Epidermal melanocyte (primary cell): ENCODE results near the gene ZNF18.
"Not testable (repeated sequence)": the region's sequence is repeated elsewhere in the genome, so short reads cannot be mapped to it uniquely, and the experiment has no call there.

Experiments used
- DNase-seq: peaks from one replicate; pipeline ENCODE4 v3.0.0; 2011; ENCODE audit warnings: low spot score; ENCODE audit not compliant: insufficient read length

The ZNF18 gene

DNA sequence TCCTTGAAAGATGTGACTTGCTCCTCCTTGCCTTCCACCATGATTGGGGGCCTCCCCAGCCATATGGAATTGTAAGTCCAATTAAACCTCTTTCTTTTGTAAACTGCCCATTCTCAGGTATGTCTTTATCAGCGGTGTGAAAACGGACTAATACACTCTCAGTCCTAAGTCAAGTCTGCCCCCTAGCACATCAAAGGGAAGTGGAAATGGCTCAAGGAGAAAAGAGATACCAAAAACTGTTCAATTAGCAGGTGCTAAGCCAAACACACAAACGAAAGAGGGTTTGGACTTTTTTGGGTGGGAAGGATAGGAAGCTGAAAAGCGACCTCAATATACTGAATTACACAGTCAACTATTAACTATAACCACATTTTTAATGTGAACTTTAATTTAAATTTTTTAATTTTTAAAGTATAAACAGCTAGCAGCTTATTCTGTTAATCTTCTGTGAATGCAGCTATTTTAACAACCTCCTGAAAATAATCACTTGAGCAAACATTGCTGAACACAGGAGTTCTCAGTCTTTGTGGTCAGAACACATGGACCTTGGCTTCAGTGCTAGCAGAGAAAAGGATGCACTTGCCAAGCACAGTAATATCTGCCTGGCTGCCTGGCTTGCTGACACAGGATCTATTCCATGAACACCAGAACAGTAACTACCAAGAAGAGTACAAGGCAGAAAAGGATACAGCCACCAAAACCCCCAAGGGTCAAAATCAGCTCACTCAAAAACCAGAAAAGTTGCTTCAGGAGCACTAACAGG lies 10.9 kb downstream of the ZNF18 start:
- DNase-seq: no peak

DNA sequence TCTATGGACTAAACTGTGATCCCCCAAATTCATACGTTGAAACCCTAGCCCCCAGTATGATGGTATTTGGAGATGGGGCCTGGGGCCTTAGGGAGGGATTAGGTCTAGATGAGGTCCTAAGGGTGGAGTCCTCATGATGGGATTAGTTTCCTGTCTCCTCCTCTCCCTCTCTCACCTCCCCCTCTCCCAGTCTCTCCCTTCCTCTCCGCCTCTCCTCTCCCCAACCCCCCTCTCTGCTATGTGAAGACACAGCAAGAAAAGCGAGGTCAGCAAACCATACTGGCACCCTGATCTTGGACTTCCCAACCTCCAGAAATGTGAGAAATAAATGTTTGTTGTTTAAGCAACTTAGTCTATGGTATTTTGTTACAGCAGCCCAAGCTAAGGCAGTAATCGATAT lies 15.4 kb downstream of the ZNF18 start:
- no peak for DNase-seq

GRCh38 chr17:11980813-11981212 lies 16.5 kb downstream of the ZNF18 start:
- no peak for DNase-seq

DNA sequence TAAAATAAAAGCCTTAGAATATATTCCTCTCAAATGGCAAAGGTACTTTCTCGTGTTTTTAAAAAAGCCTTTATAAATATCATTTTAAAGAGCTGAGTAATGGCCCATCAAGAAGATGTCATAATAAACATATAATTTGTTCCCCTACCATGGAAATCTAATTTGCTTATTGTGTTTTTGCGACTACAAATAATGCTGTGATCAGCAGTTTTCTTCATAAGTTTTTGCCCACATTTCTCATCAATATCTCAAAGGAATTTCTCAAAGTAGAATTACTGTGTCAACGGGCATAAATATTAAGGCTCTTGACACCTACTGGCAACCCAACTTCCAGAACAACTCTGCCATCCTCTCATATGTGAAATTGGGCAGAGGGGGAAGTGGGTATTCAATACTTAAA lies 17.5 kb downstream of the ZNF18 start:
- DNase-seq: no peak

DNA sequence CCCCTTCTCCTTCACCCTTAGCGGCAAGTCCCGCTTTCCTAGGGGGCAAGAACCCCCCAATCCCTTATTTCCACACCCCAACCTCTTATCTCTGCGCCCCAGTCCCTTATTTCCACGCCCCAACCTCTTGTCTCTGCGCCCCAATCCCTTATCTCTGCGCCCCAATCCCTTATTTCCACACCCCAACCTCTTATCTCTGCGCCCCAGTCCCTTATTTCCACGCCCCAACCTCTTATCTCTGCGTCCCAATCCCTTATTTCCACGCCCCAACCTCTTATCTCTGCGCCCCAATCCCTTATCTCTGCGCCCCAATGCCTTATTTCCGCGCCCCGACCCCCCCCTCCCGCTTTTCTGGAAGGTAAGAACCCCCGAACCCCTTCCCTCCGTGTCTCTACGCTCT lies 24.5 kb downstream of the ZNF18 start:
- DNase-seq: not testable (repeated sequence)

DNA sequence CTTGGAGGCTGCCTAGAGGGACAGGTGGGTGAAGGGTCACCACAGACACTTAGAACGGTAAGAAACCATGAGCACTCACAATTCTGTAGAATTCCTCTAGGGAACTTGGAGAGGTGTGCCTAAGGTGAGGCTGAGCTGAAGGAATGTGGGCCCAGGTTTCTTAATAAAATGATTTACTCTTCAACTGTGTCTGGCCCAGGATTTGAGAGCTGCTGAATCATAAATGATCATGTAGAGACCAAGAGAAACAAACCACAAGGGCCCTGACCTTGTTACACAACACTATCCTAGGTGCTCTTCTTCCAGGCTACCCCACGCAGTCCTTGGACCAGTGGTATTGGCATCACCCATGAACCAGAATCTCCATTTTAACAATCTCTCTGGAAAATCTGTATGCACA lies 27.7 kb downstream of the ZNF18 start:
- DNase-seq: no peak

- no peak for DNase-seq
Measured at GRCh38 chr17:11954936-11955335, 42.3 kb downstream of the ZNF18 start.

DNA sequence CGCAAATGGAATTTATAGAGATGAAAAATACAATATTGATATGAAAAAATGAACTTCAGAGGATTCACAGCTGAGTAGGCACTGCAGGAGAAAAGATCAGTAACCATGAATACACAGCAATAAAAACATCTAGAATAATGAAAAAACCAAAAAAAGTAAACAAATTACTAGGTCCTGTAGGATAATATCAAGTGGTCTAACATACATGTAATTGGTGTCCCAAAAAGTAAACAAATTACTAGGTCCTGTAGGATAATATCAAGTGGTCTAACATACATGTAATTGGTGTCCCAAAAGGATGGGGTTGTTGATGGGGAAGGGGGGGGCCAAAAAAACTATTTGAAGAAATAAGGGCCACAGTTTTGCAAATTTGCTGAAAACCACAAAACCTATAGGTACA lies 43.4 kb downstream of the ZNF18 start:
- DNase-seq: no peak

- no peak for DNase-seq
Measured at GRCh38 chr17:11952610-11953009, 44.7 kb downstream of the ZNF18 start.

DNA sequence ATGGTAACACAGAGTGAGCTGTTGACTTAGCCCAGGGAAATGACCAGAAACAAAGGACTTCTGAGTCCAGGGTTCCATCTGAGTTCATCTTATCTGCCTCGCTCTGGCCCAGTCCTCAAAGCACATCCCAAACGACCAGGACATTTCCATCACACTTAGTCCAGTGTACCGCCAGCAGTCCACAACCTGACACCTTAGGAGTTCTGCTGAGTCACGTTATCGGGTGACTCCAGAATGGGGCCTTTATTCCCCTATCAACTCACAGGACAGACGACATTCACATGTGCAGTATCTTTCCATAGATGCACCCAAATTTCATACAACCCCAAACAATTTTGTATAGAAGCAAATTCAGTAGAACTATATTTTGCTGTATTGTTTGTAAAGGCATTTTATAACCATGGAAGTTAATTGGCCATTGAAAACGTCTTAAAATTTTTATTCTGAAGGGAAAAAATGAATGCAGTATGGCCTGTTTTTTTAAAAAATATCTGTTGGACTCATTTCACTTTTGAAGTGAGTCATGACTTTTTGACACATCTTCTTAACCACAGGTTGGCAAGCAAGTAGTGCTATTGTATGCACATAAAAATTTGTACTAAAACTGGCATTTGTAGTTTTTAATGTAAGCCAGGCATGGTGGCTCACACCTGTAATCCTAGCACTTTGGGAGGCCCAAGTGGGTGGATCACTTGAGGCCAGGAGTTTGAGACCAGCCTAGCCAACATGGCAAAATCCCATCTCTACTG lies 46.3 kb downstream of the ZNF18 start:
- DNase-seq: no peak

DNA sequence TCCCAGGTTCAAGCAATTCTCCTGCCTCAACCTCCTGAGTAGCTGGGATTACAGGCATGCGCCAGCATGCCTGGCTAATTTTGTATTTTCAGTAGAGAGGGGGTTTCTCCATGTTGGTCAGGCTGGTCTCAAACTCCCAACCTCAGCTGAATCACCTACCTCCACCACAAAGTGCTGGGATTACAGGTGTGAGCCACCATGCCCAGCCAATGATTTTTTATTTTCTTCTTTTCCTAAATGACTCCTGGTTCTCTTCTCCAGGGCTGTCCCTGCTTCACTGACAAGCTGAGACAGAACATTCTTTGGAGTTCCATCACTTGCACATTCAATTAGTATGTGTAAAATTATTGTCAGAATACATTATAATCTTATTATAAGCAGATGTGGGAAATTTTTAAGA lies 47.7 kb downstream of the ZNF18 start:
- DNase-seq: not testable (repeated sequence)

DNA sequence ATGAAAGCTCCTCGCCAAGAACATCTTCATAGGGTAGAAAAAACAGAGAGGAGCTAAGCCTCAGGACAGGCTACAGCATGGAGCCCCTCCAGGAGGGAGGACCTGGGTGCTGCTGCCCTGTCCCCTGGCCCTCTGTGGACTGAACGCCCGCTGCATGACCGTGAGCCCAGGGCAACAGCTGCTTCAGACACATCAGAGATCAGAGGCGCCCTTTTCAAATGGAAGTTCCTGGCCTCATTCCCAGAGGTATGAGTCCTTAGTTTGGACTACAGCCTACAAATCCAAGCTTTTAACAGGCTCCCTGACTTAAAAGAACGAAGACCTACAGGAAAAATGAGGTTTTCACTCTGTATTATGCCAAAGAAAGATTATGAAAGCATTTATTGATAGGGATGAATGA lies 48.5 kb downstream of the ZNF18 start:
- no peak for DNase-seq

GRCh38 chr17:11944587-11944986 lies 52.7 kb downstream of the ZNF18 start:
- no peak for DNase-seq

DNA sequence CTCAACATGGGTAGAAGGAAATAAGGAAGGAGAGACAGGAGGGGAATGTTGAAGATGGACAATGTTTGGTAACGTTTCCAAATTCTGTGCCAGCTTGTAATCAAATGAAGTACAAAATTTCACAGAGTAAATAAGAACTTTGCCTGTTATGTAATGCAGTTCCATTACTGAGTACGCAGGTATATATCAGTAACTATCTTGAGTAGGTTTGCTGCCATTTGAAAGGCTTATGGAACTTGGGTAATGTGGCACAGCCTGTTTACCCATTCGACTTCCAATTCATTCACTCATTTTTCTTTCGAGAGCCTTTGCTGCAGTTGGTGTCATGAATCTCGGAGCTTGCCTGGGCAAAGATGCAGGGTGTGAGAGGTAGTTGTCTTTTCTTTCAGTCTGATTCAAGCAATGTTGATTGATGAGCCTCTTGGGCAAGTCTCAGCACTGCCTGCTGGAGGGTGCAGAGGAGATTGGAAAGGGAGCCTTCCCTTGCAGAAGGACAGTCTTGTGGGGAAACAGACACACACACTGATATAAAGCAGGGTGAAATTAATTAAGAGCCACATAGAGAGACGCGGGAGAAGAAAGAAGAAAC lies 53.4 kb downstream of the ZNF18 start:
- no peak for DNase-seq

DNA sequence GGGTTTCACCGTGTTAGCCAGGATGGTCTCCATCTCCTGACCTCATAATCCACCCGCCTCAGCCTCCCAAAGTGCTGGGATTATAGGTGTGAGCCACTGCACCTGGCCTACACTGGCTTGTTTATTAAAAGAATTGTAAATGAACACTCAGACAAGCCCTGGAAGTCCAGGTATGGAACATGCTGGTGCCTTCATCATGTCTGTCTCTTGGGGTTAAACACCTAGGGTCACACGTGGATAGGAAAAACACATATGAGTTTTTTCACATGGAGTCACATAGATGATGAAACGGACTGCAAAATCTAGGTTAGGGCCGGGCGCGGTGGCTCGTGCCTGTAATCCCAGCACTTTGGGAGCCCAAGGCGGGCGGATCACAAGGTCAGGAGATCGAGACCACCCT lies 54.2 kb downstream of the ZNF18 start:
- not testable (repeated sequence) for DNase-seq

- no peak for DNase-seq
Measured at GRCh38 chr17:11940904-11941303, 56.4 kb downstream of the ZNF18 start.

- no peak for DNase-seq
Measured at GRCh38 chr17:11935734-11936406, 61.4 kb downstream of the ZNF18 start.

GRCh38 chr17:11932337-11932898 lies 64.9 kb downstream of the ZNF18 start:
- DNase-seq: no peak

- no peak for DNase-seq
Measured at GRCh38 chr17:11928436-11928835, 68.8 kb downstream of the ZNF18 start.
